ENCODE data around the gene TMEM63C.

TMEM63C gene

DNA sequence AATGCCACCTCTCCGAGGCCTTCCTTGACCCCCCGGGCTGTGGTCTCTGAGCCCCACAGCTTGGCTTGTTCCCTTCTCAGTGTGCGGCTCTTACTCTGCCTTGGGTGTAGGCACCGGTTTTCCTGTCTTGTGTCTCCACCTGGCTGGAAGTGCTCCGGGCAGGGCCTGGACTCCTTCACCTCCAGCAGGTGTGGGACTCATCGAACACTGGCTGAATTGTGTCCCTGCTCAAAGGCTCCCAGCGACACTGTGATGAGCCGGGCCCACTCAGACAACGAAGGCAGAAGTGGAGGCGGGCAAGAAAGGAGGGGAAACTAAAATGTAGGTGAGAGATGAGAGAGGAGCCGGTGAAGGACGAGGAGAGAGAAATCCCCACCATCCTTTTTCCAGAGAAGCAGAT, 18.0 kb downstream of the TMEM63C start:
- DNase-seq = no peak

DNA sequence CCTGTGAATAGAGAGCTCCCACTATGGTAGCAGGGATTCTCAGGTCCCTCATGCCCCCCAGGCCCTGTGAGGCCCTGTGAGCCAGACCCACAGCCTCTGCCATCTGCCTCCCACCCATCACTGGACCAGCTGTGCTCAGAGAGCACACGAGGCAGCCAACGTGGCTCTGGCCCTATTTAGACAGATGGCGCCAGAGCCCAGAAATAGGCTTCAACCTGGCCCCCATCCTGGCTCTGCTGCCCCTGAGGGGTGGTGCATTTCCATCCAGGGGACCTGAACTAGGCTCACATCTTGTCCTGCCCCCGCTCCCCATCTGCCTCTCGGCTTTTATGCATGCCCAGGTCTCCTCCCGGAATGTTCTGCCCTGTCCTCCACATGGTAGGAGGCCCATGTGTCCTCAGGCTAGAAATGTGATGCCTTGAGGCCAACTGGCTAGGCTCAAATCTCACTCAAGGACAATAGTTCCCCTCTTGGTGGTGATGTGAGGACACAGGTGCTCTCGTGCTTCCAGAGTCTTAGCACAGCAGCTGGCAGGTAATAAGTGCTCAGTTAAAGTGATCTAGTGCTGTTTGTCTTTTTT, 18.9 kb downstream of the TMEM63C start:
- DNase-seq = no peak

DNA sequence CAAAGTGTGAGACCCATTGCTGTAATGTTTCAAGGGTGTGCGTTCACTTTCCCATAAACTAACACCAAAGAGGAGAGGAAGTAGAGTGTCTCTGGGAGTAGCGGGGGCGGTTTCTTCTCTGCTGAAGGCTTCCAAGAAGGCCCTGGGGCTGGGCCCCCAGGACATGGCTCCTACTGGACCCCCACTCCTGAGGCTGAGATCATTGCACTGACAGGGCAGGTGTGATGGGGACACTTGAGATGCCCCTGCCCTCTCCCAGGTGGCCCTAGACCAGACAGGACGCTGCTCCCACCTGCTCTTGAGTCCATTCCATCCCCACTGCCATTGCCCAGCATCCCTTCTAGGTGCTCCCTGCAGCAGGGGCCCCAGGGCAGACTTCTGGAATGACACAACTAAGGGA, 20.1 kb downstream of the TMEM63C start:
- no peak for DNase-seq

DNA sequence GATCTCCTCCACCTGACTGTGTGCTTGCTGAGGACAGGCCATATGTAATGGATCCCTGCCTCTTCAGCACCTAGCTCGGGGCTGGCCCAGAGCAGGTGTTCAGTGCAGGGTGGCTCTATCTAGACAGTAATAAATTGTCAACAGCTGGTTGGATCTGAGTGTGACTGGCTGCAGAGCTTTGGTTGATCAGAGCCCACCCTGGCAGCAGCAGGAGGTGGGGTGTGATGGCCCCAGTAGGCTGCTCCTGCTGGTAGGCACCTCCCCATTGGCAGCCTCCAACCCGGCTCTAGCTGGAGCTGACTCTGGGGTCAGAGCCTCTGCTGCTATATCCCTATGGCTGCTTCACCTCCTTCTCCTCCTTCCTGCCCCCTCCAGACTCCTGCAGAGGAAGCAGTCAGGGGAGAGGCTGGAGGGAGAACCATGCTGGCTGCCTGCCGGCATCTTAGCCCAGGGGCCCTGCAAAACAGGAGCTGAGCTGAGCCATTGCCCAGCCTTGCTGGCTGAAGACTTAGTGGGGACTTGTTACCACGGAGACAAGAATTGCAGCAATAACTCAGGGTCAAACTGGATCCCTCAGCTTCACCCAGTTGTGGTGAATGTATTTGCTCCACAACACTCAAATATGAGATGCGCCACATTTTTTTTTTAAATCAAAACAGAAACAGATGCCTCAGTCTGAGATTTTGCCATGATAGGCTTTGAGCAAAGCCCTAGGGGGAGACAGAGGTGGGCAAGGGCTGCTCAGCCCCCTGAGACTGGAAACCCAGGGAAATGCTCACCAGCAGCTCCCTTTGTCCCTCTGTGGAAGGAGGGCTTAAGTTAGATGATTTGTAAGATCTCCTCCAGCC, 22.2 kb downstream of the TMEM63C start:
- DNase-seq = no peak

DNA sequence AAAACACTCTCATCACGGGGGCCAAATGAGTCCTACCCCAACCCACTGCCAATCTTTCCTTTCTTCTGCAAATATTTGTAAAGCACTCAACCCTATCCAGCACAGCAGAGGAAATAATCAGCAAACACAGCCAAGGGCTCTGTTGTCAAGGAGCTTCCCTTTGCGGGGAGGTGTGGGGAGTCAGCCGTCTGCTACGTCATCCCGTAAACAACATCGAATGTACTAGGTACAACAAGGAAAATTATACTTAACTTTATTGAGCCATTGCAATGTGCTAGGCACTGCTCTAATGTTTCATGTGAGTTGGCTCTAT, 22.8 kb downstream of the TMEM63C start:
- no peak for DNase-seq

DNA sequence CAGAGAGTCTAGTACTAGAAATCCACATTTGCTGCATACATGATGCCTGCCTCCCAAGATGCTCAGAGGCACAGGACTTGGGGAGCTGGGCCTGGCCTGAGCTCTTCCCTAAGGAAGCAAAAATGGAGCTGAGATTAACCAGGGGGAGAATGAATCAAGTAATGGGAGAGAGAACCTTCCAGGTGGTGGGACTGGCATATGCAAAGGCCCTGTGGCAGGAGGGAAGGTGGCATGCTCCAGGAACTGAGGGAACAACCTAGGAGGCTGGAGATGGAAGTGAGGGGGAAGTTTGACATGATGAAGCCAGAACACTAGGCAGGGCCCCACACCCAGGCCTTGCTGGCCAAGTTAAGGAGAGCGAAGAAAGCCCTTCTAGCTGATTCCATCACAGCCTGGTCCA, 23.3 kb downstream of the TMEM63C start:
- DNase-seq = no peak

DNA sequence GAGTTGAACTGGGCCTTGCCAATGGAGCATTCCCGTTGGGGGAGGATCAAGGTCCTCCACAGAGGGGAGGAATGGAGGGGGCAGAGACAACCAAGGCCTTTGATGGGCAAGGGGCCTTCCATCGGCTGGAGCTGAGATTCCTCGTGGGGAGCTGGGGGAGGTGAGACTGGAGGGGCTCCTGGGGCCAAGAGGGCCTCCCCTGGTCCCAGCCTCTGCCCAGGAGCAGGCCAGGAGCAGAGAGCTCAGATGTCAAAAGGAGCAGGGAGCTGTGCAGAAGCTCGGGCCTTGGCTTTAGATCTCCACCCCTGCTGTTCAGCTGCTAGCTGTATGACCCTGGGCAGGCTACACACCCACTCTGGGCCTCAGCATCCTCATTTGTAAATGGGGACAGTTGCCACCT, 24.0 kb downstream of the TMEM63C start:
- DNase-seq = no peak

DNA sequence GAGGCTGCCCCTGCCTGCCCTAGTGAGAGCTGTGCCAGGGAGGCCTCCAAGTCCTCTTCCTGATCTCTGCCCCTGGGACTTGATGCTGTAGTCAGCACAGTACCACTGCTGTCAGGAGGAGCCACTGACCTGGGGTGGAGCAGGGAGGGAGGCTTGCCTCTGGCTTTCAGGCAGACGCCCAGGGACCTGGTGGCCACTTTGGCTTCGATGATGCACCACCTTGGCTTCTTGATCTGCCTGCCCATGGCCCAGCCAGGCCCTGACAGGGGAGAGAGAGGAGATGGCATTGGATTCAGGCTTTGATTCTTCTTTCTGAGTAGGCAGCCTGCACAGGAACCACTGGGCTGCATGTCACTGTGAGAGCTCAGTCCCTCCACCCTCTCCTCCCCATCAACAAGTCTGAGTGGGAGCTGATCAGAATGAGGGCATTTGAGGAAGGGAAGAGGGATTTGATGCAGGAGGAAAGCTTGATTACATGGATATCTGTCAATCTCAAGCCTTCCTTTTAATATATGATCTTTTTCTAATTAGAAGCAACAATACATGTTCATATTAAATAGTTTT, 24.7 kb downstream of the TMEM63C start:
- DNase-seq = no peak

DNA sequence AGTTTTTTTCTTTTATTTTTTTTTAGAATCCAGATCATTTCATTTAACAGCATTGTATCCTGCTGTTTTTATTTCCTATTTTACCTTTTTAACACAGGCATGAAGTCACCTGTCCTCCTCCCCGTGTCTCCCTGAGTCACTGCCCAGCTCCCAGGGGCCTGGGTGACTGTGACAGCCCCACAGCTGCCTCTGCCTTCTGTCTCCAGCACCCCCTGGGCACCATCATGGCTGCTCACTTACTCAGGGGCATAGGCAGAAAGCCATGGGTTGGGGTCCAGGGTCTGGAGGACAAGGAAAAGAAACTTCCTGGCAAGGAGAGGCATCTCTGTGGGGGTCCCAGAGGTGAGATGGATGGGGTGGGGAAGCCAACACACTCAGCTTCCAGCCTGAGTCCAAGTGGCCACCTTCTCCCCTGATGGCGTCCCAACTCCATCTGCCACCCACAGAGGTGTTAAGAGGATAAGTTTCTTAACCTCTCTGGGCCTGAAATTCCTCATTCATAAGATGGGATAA, 25.3 kb downstream of the TMEM63C start:
- DNase-seq = no peak

DNA sequence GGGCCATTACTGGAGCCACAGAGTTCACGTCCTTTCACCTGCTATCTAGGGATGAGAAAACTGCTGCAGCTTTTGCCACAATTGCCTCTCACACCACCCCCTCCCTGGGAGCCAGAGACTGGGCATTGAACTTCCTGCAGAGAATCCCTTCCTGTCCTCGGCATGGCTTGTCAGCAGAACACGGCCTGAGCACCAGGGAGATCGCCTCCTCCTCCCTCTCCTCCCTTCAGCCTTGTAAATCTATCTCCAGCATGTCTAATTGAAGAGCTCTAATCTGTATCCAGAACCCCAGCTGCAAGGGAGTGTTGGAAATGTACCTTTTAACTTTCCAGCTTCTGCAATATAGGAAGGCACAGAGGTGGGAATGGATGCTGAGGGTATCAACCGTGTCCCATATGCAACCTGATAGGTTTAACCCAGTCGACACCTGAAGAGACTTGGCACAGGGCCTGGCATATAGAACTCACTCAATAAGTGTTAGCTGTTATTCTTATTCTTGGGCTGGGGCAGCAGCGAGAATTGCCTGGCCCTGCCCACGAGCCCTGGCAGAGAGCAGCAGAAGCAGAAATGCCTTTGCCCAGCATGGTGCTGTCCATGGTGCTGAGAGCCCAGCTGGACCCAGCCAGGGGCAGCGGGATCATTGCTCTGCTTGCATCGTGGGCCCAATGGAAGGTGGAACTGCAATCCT, 26.8 kb downstream of the TMEM63C start:
- DNase-seq = peak; percentile 56

DNA sequence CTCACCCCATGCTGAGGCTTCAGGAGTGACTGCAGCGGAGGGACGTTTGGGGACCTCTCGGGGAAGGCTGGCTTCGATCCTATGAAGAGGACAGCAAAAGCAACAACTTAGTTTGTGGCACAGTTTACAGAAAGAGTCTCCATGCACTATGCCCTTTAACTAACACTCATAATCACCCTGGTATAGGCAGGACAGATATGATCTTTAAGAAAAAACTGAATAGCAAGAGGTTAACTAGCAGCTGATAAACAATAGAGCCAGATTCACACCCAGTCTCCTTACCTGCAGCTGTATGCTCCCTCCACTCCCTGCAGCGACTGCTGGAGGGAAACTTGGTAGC, 27.4 kb downstream of the TMEM63C start:
- DNase-seq = no peak

DNA sequence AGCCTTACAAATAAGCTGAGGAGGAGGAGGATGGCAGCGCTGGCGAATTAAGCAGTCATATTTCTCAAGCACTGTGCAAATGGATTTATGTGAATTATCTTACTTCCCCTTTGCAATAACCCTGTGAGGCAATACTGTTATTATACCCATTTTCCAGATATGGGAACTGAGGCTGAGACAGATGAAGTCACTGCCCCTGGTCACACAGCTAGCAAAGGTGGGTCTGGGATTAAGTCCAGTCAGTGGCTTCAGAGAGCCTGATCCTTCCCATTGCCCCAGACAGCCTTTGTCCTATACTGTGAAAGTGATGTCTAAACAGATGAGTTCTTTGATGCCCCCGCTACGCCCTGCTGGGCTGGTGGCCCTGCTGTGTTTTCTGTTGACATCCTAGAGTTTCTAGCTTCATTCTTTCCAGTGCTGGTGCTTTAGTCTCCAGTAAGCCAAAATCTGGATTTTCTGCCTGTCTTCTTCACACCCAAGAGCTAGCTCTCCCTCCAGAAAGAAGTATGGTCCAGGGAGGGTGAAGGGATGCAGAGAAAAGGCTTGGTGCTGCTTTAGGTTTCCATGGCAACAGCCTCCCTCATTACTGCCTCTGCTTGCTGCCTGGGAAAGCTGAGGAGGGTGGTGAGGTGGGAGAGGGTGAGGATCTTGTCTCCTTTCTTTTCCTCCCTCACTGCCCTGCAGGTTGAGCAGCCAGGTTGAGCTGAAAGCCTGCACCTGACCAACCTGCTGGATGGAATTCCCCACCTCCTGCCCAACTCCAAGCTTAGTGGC, 30.7 kb downstream of the TMEM63C start:
- DNase-seq = no peak

DNA sequence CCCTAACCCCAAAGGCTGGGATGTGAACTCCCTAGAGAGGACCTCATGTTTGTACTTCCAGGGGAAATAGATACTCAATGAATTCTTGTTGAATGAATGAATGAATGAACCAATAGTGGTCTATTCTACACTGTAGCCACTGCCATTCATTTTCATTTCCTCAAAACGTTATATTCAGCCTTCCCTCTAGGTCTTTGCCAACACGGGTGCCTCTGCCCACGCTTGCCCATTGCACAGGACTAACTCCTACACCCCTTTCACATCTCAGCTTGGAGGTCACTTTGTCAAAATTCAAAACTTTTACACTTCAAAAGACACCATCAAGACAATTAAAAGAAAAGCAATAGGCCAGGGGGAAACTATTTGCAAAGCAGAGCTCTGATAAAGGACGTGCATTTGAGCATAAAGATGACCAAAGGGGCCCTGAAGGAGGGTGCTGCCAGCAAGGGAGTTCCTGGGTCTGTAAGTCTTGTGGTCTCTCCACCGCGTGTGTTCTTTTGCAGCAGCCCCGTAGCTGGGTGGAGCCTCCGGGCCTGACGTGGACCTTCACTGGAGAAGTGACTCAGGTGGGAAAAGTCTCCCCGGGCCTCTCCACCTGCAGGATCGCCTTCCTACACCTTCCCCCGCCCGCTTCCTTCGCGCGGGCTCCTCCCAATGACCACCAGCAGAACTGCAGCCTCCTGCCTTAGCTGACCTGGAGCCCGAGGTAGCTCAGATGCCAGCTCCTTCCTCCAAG, 31.5 kb downstream of the TMEM63C start:
- no peak for DNase-seq

DNA sequence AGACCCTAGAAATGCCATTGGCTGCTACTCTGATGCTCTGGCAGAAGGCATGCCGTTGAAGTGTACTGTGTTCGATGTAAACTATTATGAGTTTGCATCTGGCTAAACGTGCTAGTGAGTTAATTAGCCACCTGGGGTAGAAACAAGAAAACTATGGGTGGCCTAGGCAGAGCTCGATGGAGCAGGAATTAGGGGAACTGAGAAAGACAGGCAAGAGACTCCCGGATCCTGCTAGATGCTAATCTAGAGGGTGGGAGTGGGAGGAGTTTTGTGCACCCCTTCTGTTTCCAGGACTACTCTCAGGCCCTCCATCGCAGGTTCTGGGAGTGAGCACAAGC, 32.0 kb downstream of the TMEM63C start:
- no peak for DNase-seq

DNA sequence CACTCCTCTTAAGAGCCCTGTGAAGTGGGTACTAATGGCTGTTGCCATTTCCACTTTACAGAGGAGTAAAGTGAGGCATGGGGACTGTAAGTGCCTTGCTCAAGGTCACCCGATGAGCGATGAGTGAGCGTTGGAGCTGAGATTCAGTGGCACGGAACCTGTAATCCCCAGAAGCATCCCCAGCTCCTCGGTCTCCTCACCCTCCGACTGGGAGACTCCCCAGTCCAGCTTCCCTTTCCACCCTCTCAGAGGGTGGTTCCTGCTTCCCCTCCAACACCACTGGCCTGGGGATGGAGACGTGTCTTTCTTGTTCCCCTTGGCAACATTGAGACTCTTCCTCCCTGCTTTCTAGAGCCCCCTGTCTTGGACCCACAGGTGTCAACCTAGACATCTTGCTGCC, 32.6 kb downstream of the TMEM63C start:
- no peak for DNase-seq

DNA sequence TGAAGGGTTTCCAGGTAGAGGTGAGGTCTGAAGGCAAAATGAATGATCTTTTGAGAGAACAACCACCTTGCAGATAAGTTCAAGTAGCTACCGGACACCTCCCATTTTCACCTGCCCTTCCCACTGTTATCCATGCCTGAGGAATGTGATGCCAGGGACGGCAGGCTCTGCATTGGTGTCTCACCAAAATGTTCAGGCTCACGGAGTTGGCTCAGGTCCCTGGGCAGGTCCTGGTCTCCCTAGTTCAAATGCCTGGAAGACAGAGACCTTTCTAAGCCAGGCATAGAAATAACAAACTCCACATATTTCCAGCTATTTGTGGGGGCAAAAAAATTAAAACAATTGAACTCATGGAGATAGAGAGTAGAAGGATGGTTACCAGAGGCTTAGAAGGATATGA, 36.0 kb downstream of the TMEM63C start:
- DNase-seq = no peak

DNA sequence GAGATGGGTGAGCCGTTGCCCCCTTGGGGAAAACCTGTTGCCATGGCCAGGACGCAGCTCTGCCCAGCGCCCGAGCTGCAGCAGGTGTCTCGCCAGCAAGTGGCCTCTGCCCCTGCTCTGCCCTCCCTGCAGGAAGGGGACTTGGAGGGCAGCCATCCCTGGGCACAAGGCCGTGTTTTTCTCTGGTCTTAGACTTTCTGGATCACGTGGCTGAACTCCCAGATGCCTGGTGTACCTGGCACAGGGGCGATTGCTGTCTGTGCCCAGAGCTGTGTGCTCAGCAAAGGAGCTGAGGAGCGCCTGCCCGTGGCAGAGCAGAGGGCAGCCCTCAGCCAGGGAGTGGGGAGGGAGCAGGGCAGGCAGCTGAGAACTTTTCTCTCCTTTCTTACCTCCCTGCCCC, 38.0 kb downstream of the TMEM63C start:
- DNase-seq = no peak

DNA sequence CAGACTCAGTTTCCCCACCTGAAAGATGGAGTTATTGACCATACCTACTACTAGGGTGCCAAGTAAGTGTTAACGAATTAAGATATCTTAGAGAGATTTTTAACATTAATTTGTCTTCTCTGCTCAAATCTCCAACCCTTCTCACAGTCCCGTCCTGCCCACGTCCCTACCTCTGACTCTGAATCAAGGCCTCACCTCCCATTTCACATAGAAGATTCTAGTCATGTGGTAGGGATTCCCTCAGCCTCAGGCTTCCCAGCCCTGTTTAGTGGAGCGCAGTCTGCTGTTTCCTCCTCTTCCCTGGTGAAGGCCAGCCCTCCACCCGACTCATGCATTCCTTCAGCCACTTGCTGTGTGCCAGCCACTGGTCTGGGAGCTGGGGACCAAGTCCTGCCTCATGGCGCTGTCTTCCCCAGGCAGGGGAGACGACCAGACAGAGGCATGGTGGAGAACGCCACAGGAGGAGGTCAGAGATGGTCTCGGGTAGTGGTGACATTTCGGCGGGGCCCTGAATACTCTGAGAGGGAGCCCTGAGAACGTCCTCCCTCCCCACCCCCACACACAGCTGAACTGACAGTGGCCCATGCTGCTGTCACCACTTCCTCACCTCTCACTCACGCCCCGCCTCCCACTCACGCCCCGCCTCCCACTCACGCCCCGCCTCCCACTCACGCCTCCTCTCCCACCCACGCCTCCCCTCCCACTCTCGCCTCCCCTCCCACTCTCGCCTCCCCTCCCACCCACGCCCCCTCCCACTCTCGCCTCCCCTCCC, 38.8 kb downstream of the TMEM63C start:
- DNase-seq = no peak

DNA sequence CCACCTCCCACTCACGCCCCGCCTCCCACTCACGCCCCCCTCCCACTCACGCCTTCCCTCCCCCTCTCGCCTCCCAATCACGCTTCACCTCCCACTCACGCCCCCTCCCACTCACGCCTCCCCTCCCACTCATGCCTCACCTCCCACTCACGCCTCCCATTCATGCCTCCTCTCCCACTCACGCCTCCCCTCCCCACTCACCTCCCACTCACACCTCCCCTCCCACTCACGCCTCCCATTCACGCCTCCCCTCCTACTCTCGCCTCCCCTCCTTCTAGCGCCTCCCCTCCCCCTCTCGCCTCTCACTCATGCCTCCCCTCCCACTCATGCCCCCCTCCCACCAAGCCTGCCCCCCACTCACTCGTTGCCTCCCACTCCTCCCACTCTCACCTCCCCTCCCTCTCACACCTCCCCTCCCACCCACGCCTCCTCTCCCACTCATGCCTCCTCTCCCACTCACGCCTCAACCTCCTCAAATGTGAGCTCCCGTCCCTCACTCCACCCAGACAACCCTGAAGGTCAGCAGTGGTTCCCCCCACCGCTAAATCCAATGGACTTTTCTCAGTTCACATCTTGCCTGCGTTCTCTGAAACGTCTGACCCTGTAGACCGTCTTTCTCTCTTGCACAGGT, 39.8 kb downstream of the TMEM63C start:
- no peak for DNase-seq

DNA sequence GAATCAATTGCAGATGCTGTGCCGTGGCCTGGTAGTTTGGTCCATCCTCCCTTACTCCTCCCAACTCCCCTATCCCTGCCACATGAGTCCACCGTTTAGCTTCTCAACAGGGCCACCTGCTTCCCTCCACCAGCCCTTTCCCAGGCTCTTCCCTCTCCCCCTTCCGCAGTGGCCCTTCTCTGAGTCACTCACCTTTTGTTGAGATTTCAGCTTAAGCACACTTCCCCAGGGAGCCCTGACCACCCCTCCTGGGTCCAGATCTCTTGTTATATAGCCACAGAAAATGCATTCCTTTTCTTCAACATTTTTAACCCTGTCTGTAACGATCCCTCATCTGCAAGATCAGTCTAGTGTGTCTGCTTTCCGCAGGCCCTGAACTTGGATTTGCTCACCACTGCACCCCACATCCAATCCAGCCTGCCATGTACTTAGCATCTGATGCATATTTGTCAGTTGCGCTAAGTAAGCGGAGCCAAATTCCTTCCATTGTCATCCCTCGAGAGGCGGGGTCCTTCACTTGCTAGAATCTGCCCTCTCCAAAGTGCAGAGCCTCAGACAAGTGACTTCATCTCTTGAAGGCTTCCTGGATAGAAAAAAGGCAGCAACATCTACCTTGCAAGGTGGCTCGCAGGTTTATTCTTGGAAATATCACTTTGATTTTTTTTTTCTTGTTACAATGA, 41.1 kb downstream of the TMEM63C start:
- no peak for DNase-seq

DNA sequence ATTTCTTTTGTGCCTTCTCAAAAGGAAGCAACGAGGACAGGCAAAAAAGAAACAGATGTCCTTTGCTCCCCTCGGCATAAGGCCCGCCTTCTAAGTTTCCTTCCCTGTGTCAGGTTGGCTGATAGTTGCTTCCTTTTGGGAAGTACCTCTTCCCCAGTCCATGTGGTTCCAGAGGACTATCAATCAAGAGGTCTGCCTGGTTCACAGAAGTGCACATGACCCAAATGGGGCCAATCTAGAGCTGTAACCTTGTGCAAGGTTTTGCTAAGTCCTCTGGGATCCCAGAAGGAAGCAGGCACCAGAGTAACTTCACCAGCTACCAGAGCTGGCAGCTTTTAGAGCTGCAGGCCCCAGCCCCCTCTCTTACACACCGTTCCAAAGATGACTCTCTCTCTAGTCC, 42.6 kb downstream of the TMEM63C start:
- DNase-seq = no peak

All from activated CD4-positive, alpha-beta T cell treated with anti-CD3 and anti-CD28 coated beads, Interleukin-2, amount 50 U/mL, for 1 hour (primary cell).